HAP-1 (cell line): ENCODE measurements around the gene RPS6KA5.
"Not testable (repeated sequence)": the region's sequence is repeated elsewhere in the genome, so short reads cannot be mapped to it uniquely, and the experiment has no call there.

ENCODE experiments used
- DNase-seq, 2 experiments: peaks; one replicate each; pipeline ENCODE4 v3.0.0-alpha.2; 2016 to 2020; ENCODE audit warnings: low spot score in 2 of 2
- H3K27me3 ChIP-seq: fragments of 250-450 bp; sonication (Bioruptor Pico); 2 replicates; pipeline ENCODE4 v1.5.1; 2020; ENCODE audit warnings: low read depth, mild to moderate bottlenecking, moderate library complexity
- H3K36me3 ChIP-seq: fragments of 250-450 bp; sonication (Bioruptor Pico); replicated peaks from 2 replicates; pipeline ENCODE4 v1.5.1; 2020; ENCODE audit warnings: mild to moderate bottlenecking
- H3K4me1 ChIP-seq: fragments of 250-450 bp; sonication (Bioruptor Pico); 2 replicates; pipeline ENCODE4 v1.5.1; 2020; ENCODE audit warnings: mild to moderate bottlenecking
- H3K4me3 ChIP-seq: fragments of 250-450 bp; sonication (Bioruptor Pico); 2 replicates; pipeline ENCODE4 v1.5.1; 2020; ENCODE audit warnings: mild to moderate bottlenecking, moderate library complexity
- H3K9me3 ChIP-seq: fragments of 250-450 bp; sonication (Bioruptor Pico); 2 replicates; pipeline ENCODE4 v1.5.1; 2020; ENCODE audit warnings: mild to moderate bottlenecking, moderate library complexity
- in situ Hi-C: fragments of 300-500 bp; cut with MboI; formaldehyde crosslinking; loops from 3 replicates; pipeline ENCODE4 v1.14.3; 2020; ENCODE audit warnings: low sequenced_read_pairs, inconsistent platforms, mixed read lengths

RPS6KA5 gene

GRCh38 chr14:91031666-91032065, 28.8 kb downstream of the RPS6KA5 start:
- Histone ChIP-seq H3K4me1 (peaks cover 7% of the 10 kb centered on the region), H3K9me3 (no peaks in the 10 kb centered on the region), H3K27me3 (no peaks in the 10 kb centered on the region), H3K4me3 (no peak overlapping the region), H3K36me3 (no peaks in the 10 kb centered on the region)
- in situ Hi-C loops = no loop called here
- no peak for DNase-seq

- Histone ChIP-seq H3K4me3 (no peak overlapping the region), H3K36me3 (no peaks in the 10 kb centered on the region), H3K4me1 (peaks cover 7% of the 10 kb centered on the region), H3K9me3 (no peaks in the 10 kb centered on the region), H3K27me3 (no peaks in the 10 kb centered on the region)
- in situ Hi-C loops = no loop called here
- DNase-seq = no peak
Observed at GRCh38 chr14:91029456-91030217, 30.8 kb downstream of the RPS6KA5 start.

GRCh38 chr14:91027561-91027960, 32.9 kb downstream of the RPS6KA5 start:
- in situ Hi-C loops = no loop called here
- Histone ChIP-seq H3K36me3 (no peaks in the 10 kb centered on the region), H3K27me3 (no peaks in the 10 kb centered on the region), H3K4me1 (peaks cover 7% of the 10 kb centered on the region), H3K9me3 (no peaks in the 10 kb centered on the region), H3K4me3 (no peak overlapping the region)
- DNase-seq = no peak

- H3K36me3 ChIP-seq, H3K27me3 ChIP-seq, H3K4me3 ChIP-seq, DNase-seq, H3K4me1 ChIP-seq, in situ Hi-C loops, H3K9me3 ChIP-seq: not testable (repeated sequence)
Observed at GRCh38 chr14:91022622-91023028, 37.8 kb downstream of the RPS6KA5 start.

GRCh38 chr14:91021991-91022621, 38.3 kb downstream of the RPS6KA5 start:
- Histone ChIP-seq H3K4me3 (no peak overlapping the region), H3K27me3 (no peaks in the 10 kb centered on the region), H3K36me3 (no peaks in the 10 kb centered on the region), H3K4me1 (no peaks in the 10 kb centered on the region; the same call in 1 of the 2 replicates), H3K9me3 (no peaks in the 10 kb centered on the region)
- in situ Hi-C loops = no loop called here
- DNase-seq = no peak

- no peak for DNase-seq
- Histone ChIP-seq H3K4me1 (no peaks in the 10 kb centered on the region; the same call in 1 of the 2 replicates), H3K4me3 (no peak overlapping the region), H3K27me3 (no peaks in the 10 kb centered on the region), H3K36me3 (no peaks in the 10 kb centered on the region), H3K9me3 (no peaks in the 10 kb centered on the region)
- in situ Hi-C loops = no loop called here
Observed at GRCh38 chr14:91021115-91021514, 39.3 kb downstream of the RPS6KA5 start.

GRCh38 chr14:91019673-91020072, 40.8 kb downstream of the RPS6KA5 start:
- no peaks in the 10 kb centered on the region for H3K36me3 ChIP-seq
- H3K9me3 ChIP-seq = no peaks in the 10 kb centered on the region
- no peak overlapping the region for H3K4me3 ChIP-seq
- DNase-seq = no peak
- H3K27me3 ChIP-seq = no peaks in the 10 kb centered on the region
- no peaks in the 10 kb centered on the region; the same call in 1 of the 2 replicates for H3K4me1 ChIP-seq
- in situ Hi-C loops = no loop called here

GRCh38 chr14:91018481-91018880, 42.0 kb downstream of the RPS6KA5 start:
- Histone ChIP-seq H3K9me3 (no peaks in the 10 kb centered on the region), H3K36me3 (no peaks in the 10 kb centered on the region), H3K4me1 (no peaks in the 10 kb centered on the region; the same call in 1 of the 2 replicates), H3K27me3 (no peaks in the 10 kb centered on the region), H3K4me3 (no peak overlapping the region)
- no peak for DNase-seq
- in situ Hi-C loops = no loop called here

GRCh38 chr14:91016800-91017410, 43.5 kb downstream of the RPS6KA5 start:
- Histone ChIP-seq H3K36me3 (no peaks in the 10 kb centered on the region), H3K4me3 (no peak overlapping the region), H3K4me1 (no peaks in the 10 kb centered on the region; the same call in 1 of the 2 replicates), H3K9me3 (no peaks in the 10 kb centered on the region), H3K27me3 (no peaks in the 10 kb centered on the region)
- DNase-seq = no peak
- in situ Hi-C loops = no loop called here

- Histone ChIP-seq H3K4me1 (no peaks in the 10 kb centered on the region), H3K9me3 (no peaks in the 10 kb centered on the region), H3K36me3 (no peaks in the 10 kb centered on the region), H3K27me3 (no peaks in the 10 kb centered on the region), H3K4me3 (no peak overlapping the region)
- no peak for DNase-seq
- in situ Hi-C loops = no loop called here
Observed at GRCh38 chr14:91015435-91015834, 45.0 kb downstream of the RPS6KA5 start.

GRCh38 chr14:91012045-91012444, 48.4 kb downstream of the RPS6KA5 start:
- Histone ChIP-seq H3K36me3 (no peaks in the 10 kb centered on the region), H3K9me3 (no peaks in the 10 kb centered on the region), H3K4me1 (peaks cover 3% of the 10 kb centered on the region; the same call in 1 of the 2 replicates), H3K4me3 (no peak overlapping the region), H3K27me3 (no peaks in the 10 kb centered on the region)
- in situ Hi-C loops = no loop called here
- no peak for DNase-seq

GRCh38 chr14:91010153-91010533, 50.3 kb downstream of the RPS6KA5 start:
- no peaks in the 10 kb centered on the region for H3K27me3 ChIP-seq
- in situ Hi-C loops = no loop called here
- H3K9me3 ChIP-seq = no peaks in the 10 kb centered on the region
- no peak overlapping the region for H3K4me3 ChIP-seq
- DNase-seq = no peak
- H3K4me1 ChIP-seq = peaks cover 3% of the 10 kb centered on the region; the same call in 1 of the 2 replicates
- no peaks in the 10 kb centered on the region for H3K36me3 ChIP-seq

GRCh38 chr14:91009501-91010152, 50.8 kb downstream of the RPS6KA5 start:
- Histone ChIP-seq H3K36me3 (no peaks in the 10 kb centered on the region), H3K4me3 (no peak overlapping the region), H3K27me3 (no peaks in the 10 kb centered on the region), H3K4me1 (peaks cover 3% of the 10 kb centered on the region; the same call in 1 of the 2 replicates), H3K9me3 (no peaks in the 10 kb centered on the region)
- no peak for DNase-seq
- in situ Hi-C loops = no loop called here
